BLaER1 (cell line): ENCODE data around the gene LYZL1.
"Not testable (repeated sequence)": the region's sequence is repeated elsewhere in the genome, so short reads cannot be mapped to it uniquely, and the experiment has no call there.

ENCODE experiments used
- H3K27ac ChIP-seq: shearing (Covaris generic); formaldehyde crosslinking; 2 replicates; pipeline ENCODE4 v1.8.1; 2022
- H3K27me3 ChIP-seq: shearing (Covaris generic); formaldehyde crosslinking; 2 replicates; pipeline ENCODE4 v1.8.1; 2022
- H3K36me3 ChIP-seq: shearing (Covaris generic); formaldehyde crosslinking; 2 replicates; pipeline ENCODE4 v1.8.1; 2022
- H3K4me1 ChIP-seq: shearing (Covaris generic); formaldehyde crosslinking; 2 replicates; pipeline ENCODE4 v1.8.1; 2022
- H3K4me2 ChIP-seq: shearing (Covaris generic); formaldehyde crosslinking; 2 replicates; pipeline ENCODE4 v1.8.1; 2022
- H3K4me3 ChIP-seq: shearing (Covaris generic); formaldehyde crosslinking; 2 replicates; pipeline ENCODE4 v1.8.1; 2022
- H3K9ac ChIP-seq: shearing (Covaris generic); formaldehyde crosslinking; 2 replicates; pipeline ENCODE4 v1.8.1; 2022
- H3K9me3 ChIP-seq: shearing (Covaris generic); formaldehyde crosslinking; 2 replicates; pipeline ENCODE4 v1.8.1; 2022
- H4K20me1 ChIP-seq: shearing (Covaris generic); formaldehyde crosslinking; 2 replicates; pipeline ENCODE4 v1.8.1; 2022
- Cebpa-rat ChIP-seq: shearing (Covaris generic); IDR thresholded peaks from 2 replicates; pipeline ENCODE4 v1.8.1; 2022

LYZL1 gene

DNA sequence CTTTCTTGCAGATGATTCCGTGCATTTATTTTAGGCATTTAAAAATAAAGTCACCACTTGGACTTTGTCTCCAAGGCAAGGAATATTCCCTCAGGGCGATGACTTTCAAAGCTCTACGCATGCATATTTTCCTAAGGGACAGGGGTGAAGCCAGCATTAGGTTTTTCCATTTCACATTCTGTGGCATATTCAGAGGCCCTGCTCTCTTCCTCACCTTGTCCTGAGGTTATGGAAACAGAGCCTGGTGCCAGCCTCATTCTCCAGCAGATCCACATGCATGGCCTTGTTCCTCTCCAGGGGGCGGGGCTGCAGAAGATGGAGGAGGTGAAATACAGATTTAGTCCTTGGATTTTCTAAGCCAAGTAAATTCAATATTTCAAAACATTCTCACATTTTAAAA, 11.6 kb upstream of the LYZL1 start:
- Histone ChIP-seq H4K20me1 (no peaks in the 10 kb centered on the region), H3K4me1 (no peaks in the 10 kb centered on the region), H3K27me3 (no peaks in the 10 kb centered on the region), H3K4me2 (no peak overlapping the region), H3K4me3 (no peak overlapping the region), H3K27ac (no peak overlapping the region), H3K9me3 (no peaks in the 10 kb centered on the region), H3K36me3 (no peaks in the 10 kb centered on the region), H3K9ac (no peak overlapping the region)
- no peak for TF ChIP-seq Cebpa-rat

DNA sequence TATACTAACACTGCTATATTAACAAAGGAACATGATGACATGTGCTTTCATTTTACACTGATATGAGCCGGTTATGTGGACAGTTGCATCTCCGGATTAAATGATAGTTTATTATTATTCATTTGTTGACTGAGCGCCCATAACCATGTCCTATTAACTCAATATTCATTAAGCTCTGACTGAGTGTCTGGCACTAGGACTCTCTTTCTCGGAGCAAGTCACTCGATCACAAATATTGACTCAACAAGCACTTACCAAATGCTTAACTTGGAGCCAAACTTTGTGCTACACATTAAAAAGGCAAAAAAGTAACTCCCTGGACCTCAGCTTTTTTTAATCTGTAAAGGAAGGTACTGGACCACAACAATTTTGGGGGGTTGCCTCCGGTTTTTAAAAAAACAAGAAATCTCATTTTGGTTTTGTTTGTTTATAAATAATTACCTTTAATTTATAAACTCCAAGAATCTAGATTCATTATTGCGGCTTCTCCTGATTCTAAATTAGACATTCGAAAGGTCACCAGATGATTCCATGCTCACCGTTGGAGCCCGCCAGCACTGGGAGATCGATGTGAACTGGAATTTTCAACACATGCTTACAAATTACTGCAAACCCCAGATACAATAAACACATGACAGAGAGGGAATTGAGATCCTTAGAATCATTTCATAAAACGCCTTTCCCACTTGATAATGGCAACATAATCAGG, 8.9 kb upstream of the LYZL1 start:
- Histone ChIP-seq H3K4me3 (no peak overlapping the region), H3K9me3 (no peaks in the 10 kb centered on the region), H3K27me3 (no peaks in the 10 kb centered on the region), H3K9ac (no peak overlapping the region), H3K27ac (no peak overlapping the region), H3K36me3 (no peaks in the 10 kb centered on the region), H3K4me2 (no peak overlapping the region), H3K4me1 (no peaks in the 10 kb centered on the region), H4K20me1 (no peaks in the 10 kb centered on the region)
- TF ChIP-seq Cebpa-rat, result no peak

DNA sequence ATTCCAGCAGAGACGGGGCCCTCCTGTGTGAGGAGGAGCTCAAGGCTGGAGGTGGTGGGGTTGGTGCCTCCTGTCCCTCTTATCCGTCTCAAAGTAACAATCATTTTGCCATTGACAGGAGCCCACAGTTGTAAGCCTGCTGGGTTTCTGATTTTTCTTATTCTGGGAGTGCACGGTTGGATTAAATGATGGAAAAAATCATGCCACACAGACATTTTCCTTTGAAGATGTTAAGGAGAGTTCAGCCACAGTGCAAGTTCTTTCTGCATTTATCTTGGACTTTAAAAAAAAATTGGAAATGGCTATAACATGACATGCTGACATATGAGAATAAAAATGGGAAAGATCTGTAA, 8.4 kb upstream of the LYZL1 start:
- Histone ChIP-seq H3K4me1 (no peaks in the 10 kb centered on the region), H3K4me3 (no peak overlapping the region), H4K20me1 (no peaks in the 10 kb centered on the region), H3K36me3 (no peaks in the 10 kb centered on the region), H3K9me3 (no peaks in the 10 kb centered on the region), H3K27ac (no peak overlapping the region), H3K9ac (no peak overlapping the region), H3K27me3 (no peaks in the 10 kb centered on the region), H3K4me2 (no peak overlapping the region)
- no peak for TF ChIP-seq Cebpa-rat

DNA sequence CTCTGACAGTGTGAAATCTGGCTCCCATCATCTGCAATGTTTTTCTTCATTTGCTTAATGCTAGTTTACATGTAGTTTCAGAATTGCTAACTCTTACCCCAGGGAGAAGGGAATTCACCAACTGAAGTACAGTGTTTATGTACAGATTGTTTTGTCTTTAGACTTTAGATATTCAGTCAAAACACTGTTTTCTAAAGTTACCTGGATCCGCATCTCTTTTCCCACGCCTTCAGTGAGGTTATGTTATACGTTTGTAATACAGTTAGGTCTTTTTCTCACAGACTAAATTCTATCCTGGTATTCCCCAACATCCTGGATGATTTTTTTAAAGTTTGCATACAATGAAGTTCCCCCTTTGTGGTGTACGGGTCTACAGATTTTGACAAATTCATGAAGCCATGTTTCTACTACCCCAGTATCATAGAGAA, 3.2 kb upstream of the LYZL1 start:
- Histone ChIP-seq H4K20me1 (no peaks in the 10 kb centered on the region), H3K4me1 (no peaks in the 10 kb centered on the region), H3K4me3 (no peak overlapping the region), H3K36me3 (no peaks in the 10 kb centered on the region), H3K27ac (no peak overlapping the region), H3K9ac (no peak overlapping the region), H3K9me3 (no peaks in the 10 kb centered on the region), H3K4me2 (no peak overlapping the region), H3K27me3 (no peaks in the 10 kb centered on the region)
- TF ChIP-seq Cebpa-rat, result no peak

DNA sequence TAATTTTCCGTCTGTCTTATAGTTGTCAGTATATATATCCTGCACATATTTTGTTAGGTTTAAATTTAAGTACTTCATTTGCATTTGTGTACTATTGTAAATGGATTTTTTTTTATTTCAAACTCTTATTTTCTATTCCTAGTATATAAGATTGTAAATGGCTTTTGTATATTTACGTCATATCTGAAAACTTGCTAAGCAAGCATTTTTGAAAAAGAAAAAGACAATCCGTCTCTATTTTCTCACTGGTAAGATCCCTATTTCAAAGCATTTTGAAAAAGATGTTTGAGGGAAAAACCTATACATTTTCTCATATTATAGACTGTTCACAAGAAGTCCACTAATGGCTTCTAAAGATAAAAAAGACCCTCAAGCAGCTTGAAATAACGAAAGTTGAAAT, 1.2 kb upstream of the LYZL1 start:
- no peak overlapping the region for H3K4me3 ChIP-seq
- H4K20me1 ChIP-seq, result no peaks in the 10 kb centered on the region
- H3K36me3 ChIP-seq, result no peaks in the 10 kb centered on the region
- no peaks in the 10 kb centered on the region for H3K27me3 ChIP-seq
- no peaks in the 10 kb centered on the region for H3K9me3 ChIP-seq
- no peak overlapping the region for H3K9ac ChIP-seq
- TF ChIP-seq Cebpa-rat, result no peak
- no peak overlapping the region for H3K4me2 ChIP-seq
- no peaks in the 10 kb centered on the region for H3K4me1 ChIP-seq
- H3K27ac ChIP-seq, result no peak overlapping the region

DNA sequence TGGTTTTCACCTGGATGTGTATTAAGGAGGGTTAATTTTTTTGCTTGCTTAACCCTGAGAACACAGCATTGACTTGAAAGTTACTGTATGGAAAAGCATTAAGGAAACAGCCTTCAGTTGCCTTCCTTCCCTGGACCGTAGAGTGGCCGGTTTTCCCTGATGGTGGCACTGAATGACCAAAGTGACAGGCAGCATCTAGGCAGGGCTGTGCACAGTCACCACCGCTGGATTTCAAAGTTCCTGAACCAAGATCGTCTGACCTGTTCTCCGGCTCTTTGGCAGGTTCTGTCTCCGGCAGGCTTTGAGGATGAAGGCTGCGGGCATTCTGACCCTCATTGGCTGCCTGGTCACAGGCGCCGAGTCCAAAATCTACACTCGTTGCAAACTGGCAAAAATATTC, 2.7 kb downstream of the LYZL1 start:
- not testable (repeated sequence) for H3K36me3 ChIP-seq, H3K4me2 ChIP-seq, H3K4me3 ChIP-seq, H3K27me3 ChIP-seq, H3K27ac ChIP-seq, H3K9ac ChIP-seq, H3K9me3 ChIP-seq, H4K20me1 ChIP-seq, H3K4me1 ChIP-seq

DNA sequence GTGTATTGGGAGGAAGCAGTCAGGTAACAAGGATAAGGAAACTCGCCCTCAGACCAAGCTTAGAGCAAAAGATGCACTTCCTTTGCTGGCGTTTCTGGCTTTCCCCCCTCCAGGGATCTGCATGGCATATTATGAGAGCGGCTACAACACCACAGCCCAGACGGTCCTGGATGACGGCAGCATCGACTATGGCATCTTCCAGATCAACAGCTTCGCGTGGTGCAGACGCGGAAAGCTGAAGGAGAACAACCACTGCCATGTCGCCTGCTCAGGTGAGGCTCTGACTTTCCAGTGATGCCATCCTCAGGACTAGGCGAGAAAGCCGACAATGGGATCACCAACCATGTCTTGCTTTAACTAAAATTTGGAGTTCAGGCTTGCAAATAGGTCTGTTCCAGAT, 3.5 kb downstream of the LYZL1 start:
- H3K4me3 ChIP-seq, H3K4me2 ChIP-seq, H3K27ac ChIP-seq, H4K20me1 ChIP-seq, H3K36me3 ChIP-seq, H3K4me1 ChIP-seq, H3K27me3 ChIP-seq, H3K9me3 ChIP-seq, H3K9ac ChIP-seq: not testable (repeated sequence)

DNA sequence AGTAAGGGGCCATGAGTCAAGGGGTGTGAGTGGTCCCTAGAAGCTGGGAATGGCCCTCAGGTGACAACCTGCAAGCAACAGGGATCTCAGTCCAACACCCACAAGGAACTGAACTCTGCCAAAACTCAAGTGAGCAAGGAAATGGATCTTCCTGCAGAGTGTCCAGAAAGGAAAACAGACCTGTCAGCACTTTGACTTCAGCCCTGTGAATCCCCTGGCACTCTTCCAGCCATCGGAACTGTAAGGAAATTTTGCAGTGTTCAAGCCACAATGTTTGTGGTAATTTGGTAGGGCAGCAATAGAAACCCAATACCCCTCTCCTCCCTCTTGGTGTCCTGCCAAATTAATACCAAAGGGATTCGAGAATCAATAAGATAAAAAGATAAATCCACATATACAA, 6.9 kb downstream of the LYZL1 start:
- Histone ChIP-seq H3K4me3 (no peak overlapping the region), H3K9ac (no peak overlapping the region), H4K20me1 (no peaks in the 10 kb centered on the region), H3K27ac (no peak overlapping the region), H3K4me1 (peaks cover 5% of the 10 kb centered on the region; the same call in 1 of the 2 replicates), H3K36me3 (no peaks in the 10 kb centered on the region), H3K9me3 (peaks cover 29% of the 10 kb centered on the region), H3K27me3 (no peaks in the 10 kb centered on the region), H3K4me2 (no peak overlapping the region)
- no peak for TF ChIP-seq Cebpa-rat

DNA sequence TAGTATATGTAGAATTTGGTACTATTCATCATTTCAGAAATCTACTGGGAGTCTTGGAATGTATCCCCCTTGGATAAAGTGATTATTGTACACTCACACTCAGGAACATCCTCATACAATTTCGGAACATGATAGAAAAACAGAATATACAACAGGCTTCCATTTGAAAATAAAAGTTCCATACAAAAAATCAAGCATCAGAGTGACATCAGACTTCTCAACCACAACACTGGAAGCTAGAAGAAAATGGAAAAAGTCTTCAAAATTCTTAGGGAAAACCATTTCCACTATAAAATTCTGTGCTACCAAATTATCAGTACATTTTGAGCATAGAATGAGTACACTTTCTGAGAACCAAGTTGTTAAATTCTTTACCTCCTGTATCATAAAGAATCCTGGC, 8.8 kb downstream of the LYZL1 start:
- Histone ChIP-seq H4K20me1 (no peaks in the 10 kb centered on the region), H3K9ac (no peak overlapping the region), H3K4me1 (peaks cover 5% of the 10 kb centered on the region; the same call in 1 of the 2 replicates), H3K4me2 (no peak overlapping the region), H3K27ac (no peak overlapping the region), H3K9me3 (peaks cover 47% of the 10 kb centered on the region), H3K27me3 (no peaks in the 10 kb centered on the region), H3K4me3 (no peak overlapping the region), H3K36me3 (no peaks in the 10 kb centered on the region)
- TF ChIP-seq Cebpa-rat, result no peak

DNA sequence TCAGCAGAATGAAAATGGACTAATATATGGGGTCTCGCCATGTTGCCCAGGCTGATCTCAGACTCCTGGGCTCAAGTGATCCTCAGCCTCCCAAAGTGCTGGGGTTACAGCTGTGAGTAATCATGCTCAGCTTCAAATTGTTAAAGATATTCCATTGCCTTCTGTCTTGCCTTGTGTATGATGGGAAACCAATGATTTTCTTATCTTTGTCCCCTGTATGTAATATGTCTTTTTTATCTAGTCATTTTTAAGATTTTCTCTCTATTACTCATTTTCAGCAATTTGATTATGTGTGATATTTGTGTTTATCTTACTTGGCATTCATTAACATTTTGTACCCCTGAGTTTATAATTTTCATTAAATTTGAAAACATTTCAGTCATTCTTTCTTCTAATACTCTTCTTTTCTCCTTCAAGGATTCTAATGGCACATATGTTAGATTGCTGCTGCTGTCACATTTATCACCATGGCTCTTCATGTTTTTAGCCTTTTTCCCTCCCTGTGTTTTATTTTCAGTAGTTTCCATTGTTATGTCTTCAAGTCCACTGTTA, 12.6 kb downstream of the LYZL1 start:
- no peak for TF ChIP-seq Cebpa-rat

DNA sequence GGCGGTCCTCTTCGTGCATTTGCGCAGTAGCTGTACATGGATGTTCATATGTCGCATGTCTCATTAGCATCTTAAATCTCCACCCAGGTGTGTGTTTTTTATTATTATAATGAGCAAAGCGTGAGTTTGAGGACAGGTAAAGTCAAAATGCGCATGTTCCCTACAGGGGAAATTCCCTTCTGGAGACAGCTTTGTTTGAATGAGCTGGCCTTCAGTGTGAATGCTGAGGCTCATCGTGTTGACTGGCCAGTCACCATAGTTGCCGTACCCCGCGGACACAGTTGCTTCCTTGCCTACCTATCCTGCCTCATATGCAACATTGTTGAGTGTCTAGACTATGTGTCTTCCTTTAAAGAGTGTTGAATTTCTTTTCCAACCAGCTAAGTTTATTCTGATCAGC, 13.6 kb downstream of the LYZL1 start:
- no peak overlapping the region for H3K27ac ChIP-seq
- H3K36me3 ChIP-seq, result no peaks in the 10 kb centered on the region
- no peaks in the 10 kb centered on the region for H3K27me3 ChIP-seq
- no peak overlapping the region for H3K4me3 ChIP-seq
- peaks cover 39% of the 10 kb centered on the region for H3K9me3 ChIP-seq
- H3K9ac ChIP-seq, result no peak overlapping the region
- no peaks in the 10 kb centered on the region for H4K20me1 ChIP-seq
- TF ChIP-seq Cebpa-rat, result no peak
- no peak overlapping the region for H3K4me2 ChIP-seq
- peaks cover 5% of the 10 kb centered on the region; the same call in 1 of the 2 replicates for H3K4me1 ChIP-seq

More for the DNA sequence above, 12.6 kb downstream of the LYZL1 start:
- peaks cover 44% of the 10 kb centered on the region for H3K9me3 ChIP-seq
- H3K4me1 ChIP-seq, result peaks cover 5% of the 10 kb centered on the region; the same call in 1 of the 2 replicates
- no peak overlapping the region for H3K4me2 ChIP-seq
- no peaks in the 10 kb centered on the region for H3K27me3 ChIP-seq
- H3K4me3 ChIP-seq, result no peak overlapping the region
- no peak overlapping the region for H3K27ac ChIP-seq
- no peaks in the 10 kb centered on the region for H3K36me3 ChIP-seq
- no peaks in the 10 kb centered on the region for H4K20me1 ChIP-seq
- no peak overlapping the region for H3K9ac ChIP-seq
